Neural progenitor cell (in vitro differentiated cells): ENCODE data around the gene KCNH5. TPM values are rescaled to one million over a fixed set of nuclear protein-coding genes. Genes with fewer than 3 reads are reported as not detected.

ENCODE experiments used
- DNase-seq: peaks from one replicate; pipeline ENCODE4 v3.0.0-alpha.2; 2016; ENCODE audit warnings: low spot score
- H2AFZ ChIP-seq: fragments of 200-600 bp; sonication (generic); replicated peaks from 2 replicates; pipeline ENCODE4 v1.6.1; 2016; ENCODE audit warnings: antibody characterized with exemption
- H3F3A ChIP-seq: fragments of 200-600 bp; sonication (generic); 2 replicates; pipeline ENCODE4 v1.6.1; 2016; ENCODE audit warnings: antibody characterized with exemption, low read depth
- H3K27ac ChIP-seq: fragments of 200-600 bp; sonication (generic); 2 replicates; pipeline ENCODE4 v1.5.1; 2016; ENCODE audit warnings: mild to moderate bottlenecking
- H3K27me3 ChIP-seq: fragments of 200-600 bp; sonication (generic); 2 replicates; pipeline ENCODE4 v1.6.1; 2016; ENCODE audit warnings: mild to moderate bottlenecking, moderate library complexity
- H3K36me3 ChIP-seq: fragments of 200-600 bp; sonication (generic); 2 replicates; pipeline ENCODE4 v1.5.1; 2016
- H3K4me1 ChIP-seq: fragments of 200-600 bp; sonication (generic); 2 replicates; pipeline ENCODE4 v1.6.1; 2016; ENCODE audit warnings: mixed run types
- H3K4me2 ChIP-seq: fragments of 200-600 bp; sonication (generic); 2 replicates; pipeline ENCODE4 v1.6.1; 2016
- H3K4me3 ChIP-seq: fragments of 200-600 bp; sonication (generic); 2 replicates; pipeline ENCODE4 v1.5.1; 2016
- H3K79me2 ChIP-seq: fragments of 200-600 bp; sonication (generic); 2 replicates; pipeline ENCODE4 v1.6.1; 2016; ENCODE audit warnings: low read depth
- H3K9ac ChIP-seq: fragments of 200-600 bp; sonication (generic); 2 replicates; pipeline ENCODE4 v1.6.1; 2016
- H3K9me3 ChIP-seq: fragments of 200-600 bp; sonication (generic); 2 replicates; pipeline ENCODE4 v1.5.1; 2016; ENCODE audit warnings: low read depth
- H4K20me1 ChIP-seq: fragments of 200-600 bp; sonication (generic); 2 replicates; pipeline ENCODE4 v1.6.1; 2016; ENCODE audit warnings: low read depth
- H3K27ac Mint-ChIP-seq: 3 replicates; pipeline ENCODE4 v1.8.0; 2021; ENCODE audit warnings: mixed read lengths
- H3K27me3 Mint-ChIP-seq: 2 replicates; pipeline ENCODE4 v1.8.0; 2022; ENCODE audit warnings: low read depth, mild to moderate bottlenecking, inconsistent platforms, moderate library complexity, mixed read lengths; ENCODE audit not compliant: insufficient read depth
- H3K36me3 Mint-ChIP-seq: 3 replicates; pipeline ENCODE4 v1.8.0; 2021; ENCODE audit warnings: mixed read lengths
- H3K4me1 Mint-ChIP-seq: 3 replicates; pipeline ENCODE4 v1.8.0; 2021; ENCODE audit warnings: mixed read lengths
- H3K4me3 Mint-ChIP-seq: 3 replicates; pipeline ENCODE4 v1.8.0; 2021; ENCODE audit warnings: mild to moderate bottlenecking, moderate library complexity, mixed read lengths
- H3K9me3 Mint-ChIP-seq: 3 replicates; pipeline ENCODE4 v1.8.0; 2020; ENCODE audit warnings: mixed read lengths
- CTCF ChIP-seq: fragments of 200-600 bp; sonication (generic); IDR thresholded peaks from 2 replicates; pipeline ENCODE4 v1.5.1; 2017; ENCODE audit warnings: antibody characterized with exemption, mild to moderate bottlenecking
- EZH2 ChIP-seq: fragments of 200-600 bp; sonication (generic); IDR thresholded peaks from 2 replicates; pipeline ENCODE4 v1.6.1; 2017; ENCODE audit warnings: antibody characterized with exemption, mild to moderate bottlenecking, moderate library complexity
- EZH2phosphoT487 ChIP-seq: fragments of 200-600 bp; sonication (generic); IDR thresholded peaks from 2 replicates; pipeline ENCODE4 v1.6.1; 2017; ENCODE audit warnings: antibody characterized with exemption
- total RNA-seq: library from RNA; depleted of rRNA; stranded (reverse); fragments of >200 nt; gene quantifications from 2 replicates; pipeline ENCODE4 v1.2.3, GENCODE V29; 2015; ENCODE audit warnings: low replicate concordance

KCNH5 gene
- total RNA-seq, 1 donor from 2014 or later, result 4.6 TPM

- DNase-seq, result no peak
- Mint-ChIP-seq H3K36me3 (no peaks in the 10 kb centered on the region), H3K27me3 (no peaks in the 10 kb centered on the region), H3K27ac (no peak overlapping the region), H3K9me3 (peaks cover 2% of the 10 kb centered on the region), H3K4me3 (no peak overlapping the region), H3K4me1 (peaks cover 10% of the 10 kb centered on the region)
- TF ChIP-seq EZH2phosphoT487 (no peak), CTCF (no peak), EZH2 (no peak)
- H3K4me3 ChIP-seq, result no peak overlapping the region
- no peak overlapping the region for H3K9ac ChIP-seq
- H3K9me3 ChIP-seq, result no peaks in the 10 kb centered on the region
- peaks cover 16% of the 10 kb centered on the region for H3K4me1 ChIP-seq
- no peaks in the 10 kb centered on the region for H3K27me3 ChIP-seq
- H3F3A ChIP-seq, result peaks cover 6% of the 10 kb centered on the region
- H2AFZ ChIP-seq, result no peak overlapping the region
- peaks cover 7% of the 10 kb centered on the region for H3K36me3 ChIP-seq
- no peak overlapping the region for H3K27ac ChIP-seq
- H3K79me2 ChIP-seq, result no peaks in the 10 kb centered on the region
- H4K20me1 ChIP-seq, result no peaks in the 10 kb centered on the region
- H3K4me2 ChIP-seq, result no peak overlapping the region
Measured at GRCh38 chr14:62980693-62981092, 64.6 kb downstream of the KCNH5 start.

- no peak for DNase-seq
- no peak overlapping the region for H3K4me3 ChIP-seq
- no peaks in the 10 kb centered on the region for H3K9me3 ChIP-seq
- no peak overlapping the region for H2AFZ ChIP-seq
- H3K9ac ChIP-seq, result no peak overlapping the region
- no peaks in the 10 kb centered on the region for H4K20me1 ChIP-seq
- no peaks in the 10 kb centered on the region for H3K79me2 ChIP-seq
- Mint-ChIP-seq H3K27ac (no peak overlapping the region), H3K4me1 (no peaks in the 10 kb centered on the region), H3K9me3 (peaks cover 3% of the 10 kb centered on the region), H3K36me3 (no peaks in the 10 kb centered on the region), H3K4me3 (no peak overlapping the region), H3K27me3 (peaks cover 4% of the 10 kb centered on the region)
- H3K36me3 ChIP-seq, result no peaks in the 10 kb centered on the region
- H3K4me1 ChIP-seq, result no peaks in the 10 kb centered on the region
- H3K27ac ChIP-seq, result no peak overlapping the region
- no peaks in the 10 kb centered on the region for H3F3A ChIP-seq
- H3K4me2 ChIP-seq, result no peak overlapping the region
- no peak for TF ChIP-seq EZH2
- no peak for TF ChIP-seq CTCF
- TF ChIP-seq EZH2phosphoT487, result no peak
- H3K27me3 ChIP-seq, result no peaks in the 10 kb centered on the region
Measured at GRCh38 chr14:62957562-62957961, 87.7 kb downstream of the KCNH5 start.

- no peak overlapping the region for H3K9ac ChIP-seq
- H3F3A ChIP-seq, result no peaks in the 10 kb centered on the region
- H3K9me3 ChIP-seq, result no peaks in the 10 kb centered on the region
- no peaks in the 10 kb centered on the region for H3K36me3 ChIP-seq
- no peak for TF ChIP-seq CTCF
- TF ChIP-seq EZH2phosphoT487, result no peak
- TF ChIP-seq EZH2, result no peak
- no peaks in the 10 kb centered on the region for H3K36me3 Mint-ChIP-seq
- H3K27me3 Mint-ChIP-seq, result peaks cover 4% of the 10 kb centered on the region
- no peak overlapping the region for H3K4me3 Mint-ChIP-seq
- DNase-seq, result no peak
- H3K4me3 ChIP-seq, result no peak overlapping the region
- no peak overlapping the region for H3K27ac Mint-ChIP-seq
- H3K79me2 ChIP-seq, result no peaks in the 10 kb centered on the region
- no peak overlapping the region for H2AFZ ChIP-seq
- no peaks in the 10 kb centered on the region for H3K4me1 Mint-ChIP-seq
- H3K9me3 Mint-ChIP-seq, result no peaks in the 10 kb centered on the region
- no peak overlapping the region for H3K27ac ChIP-seq
- H3K4me1 ChIP-seq, result no peaks in the 10 kb centered on the region
- no peak overlapping the region for H3K4me2 ChIP-seq
- H4K20me1 ChIP-seq, result no peaks in the 10 kb centered on the region
- no peaks in the 10 kb centered on the region for H3K27me3 ChIP-seq
Measured at GRCh38 chr14:62956413-62956812, 88.8 kb downstream of the KCNH5 start.

GRCh38 chr14:62954165-62954564 lies 91.1 kb downstream of the KCNH5 start:
- Histone ChIP-seq H4K20me1 (no peaks in the 10 kb centered on the region), H3K36me3 (peaks cover 3% of the 10 kb centered on the region), H3F3A (peaks cover 2% of the 10 kb centered on the region), H3K27me3 (no peaks in the 10 kb centered on the region), H3K4me2 (no peak overlapping the region), H3K9me3 (no peaks in the 10 kb centered on the region), H3K27ac (no peak overlapping the region), H3K9ac (no peak overlapping the region), H3K79me2 (no peaks in the 10 kb centered on the region), H3K4me1 (no peaks in the 10 kb centered on the region), H3K4me3 (no peak overlapping the region), H2AFZ (no peak overlapping the region)
- Mint-ChIP-seq H3K4me3 (no peak overlapping the region), H3K36me3 (no peaks in the 10 kb centered on the region), H3K27me3 (peaks cover 2% of the 10 kb centered on the region), H3K9me3 (no peaks in the 10 kb centered on the region), H3K4me1 (peaks cover 2% of the 10 kb centered on the region), H3K27ac (no peak overlapping the region)
- DNase-seq, result no peak
- TF ChIP-seq EZH2phosphoT487 (no peak), CTCF (no peak), EZH2 (no peak)
